DOHH2 (cell line): ENCODE measurements around the gene RHEX.

Experiments
- H3F3A ChIP-seq: fragments of 200-600 bp; sonication (generic), shearing (Covaris generic); 2 replicates; pipeline ENCODE4 v1.6.0; 2016; ENCODE audit warnings: antibody characterized with exemption, mild to moderate bottlenecking; ENCODE audit not compliant: control insufficient read depth, insufficient read depth
- H3K27ac ChIP-seq: fragments of 200-600 bp; sonication (generic); 2 replicates; pipeline ENCODE4 v1.5.1; 2014; ENCODE audit warnings: low read depth, mild to moderate bottlenecking, low read length, moderate library complexity
- H3K27me3 ChIP-seq: fragments of 200-600 bp; sonication (generic); 2 replicates; pipeline ENCODE4 v1.6.1; 2014; ENCODE audit warnings: mild to moderate bottlenecking, low read length, mixed read lengths; ENCODE audit not compliant: control insufficient read depth
- H3K36me3 ChIP-seq: fragments of 200-600 bp; sonication (generic); 2 replicates; pipeline ENCODE4 v1.6.1; 2014; ENCODE audit warnings: mild to moderate bottlenecking, low read length, moderate library complexity, mixed read lengths; ENCODE audit not compliant: control insufficient read depth
- H3K4me1 ChIP-seq: fragments of 200-600 bp; sonication (generic); 2 replicates; pipeline ENCODE4 v1.6.1; 2014; ENCODE audit warnings: mild to moderate bottlenecking, low read length, mixed read lengths; ENCODE audit not compliant: control insufficient read depth
- H3K4me2 ChIP-seq: fragments of 200-600 bp; sonication (generic); 2 replicates; pipeline ENCODE4 v1.6.0; 2014; ENCODE audit warnings: mild to moderate bottlenecking, low read length, moderate library complexity
- H3K4me3 ChIP-seq: fragments of 200-600 bp; sonication (generic); 2 replicates; pipeline ENCODE4 v1.5.1; 2014; ENCODE audit warnings: mild to moderate bottlenecking, low read length, mixed read lengths
- H3K79me2 ChIP-seq: fragments of 200-600 bp; sonication (generic); 2 replicates; pipeline ENCODE4 v1.6.1; 2014; ENCODE audit warnings: mild to moderate bottlenecking, low read length, mixed read lengths; ENCODE audit not compliant: control insufficient read depth
- H3K9me2 ChIP-seq: fragments of 200-600 bp; sonication (generic); replicated peaks from 2 replicates; pipeline ENCODE4 v1.6.1; 2014; ENCODE audit warnings: mild to moderate bottlenecking, low read length, mixed read lengths; ENCODE audit not compliant: control insufficient read depth
- H3K9me3 ChIP-seq: fragments of 200-600 bp; sonication (generic); 2 replicates; pipeline ENCODE4 v1.6.1; 2014; ENCODE audit warnings: antibody characterized with exemption, low read length, mixed read lengths; ENCODE audit not compliant: control insufficient read depth, insufficient read depth
- H4K20me1 ChIP-seq: fragments of 200-600 bp; sonication (generic); 2 replicates; pipeline ENCODE4 v1.6.0; 2014; ENCODE audit warnings: low read depth, mild to moderate bottlenecking, antibody characterized with exemption, low read length, moderate library complexity; ENCODE audit not compliant: control insufficient read depth, insufficient read depth
- CTCF ChIP-seq: fragments of 200-600 bp; sonication (generic); IDR thresholded peaks from one replicate; pipeline ENCODE4 v1.5.1; 2014; ENCODE audit warnings: antibody characterized with exemption, mild to moderate bottlenecking, low read depth, low read length; ENCODE audit not compliant: poor library complexity, severe bottlenecking
- EZH2phosphoT487 ChIP-seq: fragments of 200-600 bp; sonication (generic); IDR thresholded peaks from 2 replicates; pipeline ENCODE4 v1.6.1; 2017; ENCODE audit warnings: borderline replicate concordance, mild to moderate bottlenecking, antibody characterized with exemption, low read length, moderate library complexity, mixed read lengths

The RHEX gene

GRCh38 chr1:206106328-206107167 is 53.6 kb downstream of the RHEX start:
- no peaks in the 10 kb centered on the region for H3K9me3 ChIP-seq

GRCh38 chr1:206107168-206107544 is 54.2 kb downstream of the RHEX start:
- Histone ChIP-seq H3K27ac (no peak overlapping the region), H3K9me3 (no peaks in the 10 kb centered on the region)

More at GRCh38 chr1:206106328-206107167, 53.6 kb downstream of the RHEX start:
- TF ChIP-seq CTCF = peak; percentile 91
- no peak for TF ChIP-seq EZH2phosphoT487
- Histone ChIP-seq H3K9me2 (no peaks in the 10 kb centered on the region), H4K20me1 (no peaks in the 10 kb centered on the region), H3K4me2 (no peak overlapping the region), H3K4me1 (no peaks in the 10 kb centered on the region), H3K36me3 (no peaks in the 10 kb centered on the region), H3F3A (no peaks in the 10 kb centered on the region; the same call in 1 of the 2 replicates), H3K27ac (no peak overlapping the region), H3K79me2 (no peaks in the 10 kb centered on the region), H3K4me3 (no peak overlapping the region), H3K27me3 (peaks cover 5% of the 10 kb centered on the region; the same call in 1 of the 2 replicates)

GRCh38 chr1:206108635-206109034 is 55.7 kb downstream of the RHEX start:
- H3K9me3 ChIP-seq = no peaks in the 10 kb centered on the region
- no peaks in the 10 kb centered on the region; the same call in 1 of the 2 replicates for H3F3A ChIP-seq
- no peak overlapping the region for H3K4me2 ChIP-seq
- no peak for TF ChIP-seq EZH2phosphoT487
- TF ChIP-seq CTCF = no peak
- no peak overlapping the region for H3K27ac ChIP-seq
- no peak overlapping the region for H3K4me3 ChIP-seq
- no peaks in the 10 kb centered on the region for H4K20me1 ChIP-seq
- H3K79me2 ChIP-seq = no peaks in the 10 kb centered on the region
- H3K27me3 ChIP-seq = peaks cover 5% of the 10 kb centered on the region; the same call in 1 of the 2 replicates
- H3K4me1 ChIP-seq = no peaks in the 10 kb centered on the region
- no peaks in the 10 kb centered on the region for H3K9me2 ChIP-seq
- no peaks in the 10 kb centered on the region for H3K36me3 ChIP-seq

More at GRCh38 chr1:206107168-206107544, 54.2 kb downstream of the RHEX start:
- Histone ChIP-seq H3F3A (no peaks in the 10 kb centered on the region; the same call in 1 of the 2 replicates), H3K4me1 (no peaks in the 10 kb centered on the region), H4K20me1 (no peaks in the 10 kb centered on the region), H3K36me3 (no peaks in the 10 kb centered on the region), H3K27me3 (peaks cover 5% of the 10 kb centered on the region; the same call in 1 of the 2 replicates), H3K9me2 (no peaks in the 10 kb centered on the region), H3K4me3 (no peak overlapping the region), H3K79me2 (no peaks in the 10 kb centered on the region), H3K4me2 (no peak overlapping the region)
- TF ChIP-seq EZH2phosphoT487 (no peak), CTCF (no peak)
